GM12878 (cell line): ENCODE data around the gene OVCA2. TPM values are rescaled to one million over a fixed set of nuclear protein-coding genes. Genes with fewer than 3 reads are reported as not detected.

Source experiments
- ATAC-seq: fragments of 200-7000 bp; cut with Tn5 transposase; 3 replicates; pipeline ENCODE4 v1.9.1; 2020; ENCODE audit warnings: mild to moderate bottlenecking, moderate library complexity
- BruUV-seq: library from RNA; stranded (reverse); fragments of 400-500 nt; replicated peaks from 2 replicates; lab custom pipeline; 2021; lab: Mats Ljungman, UMichigan
- CTCF ChIA-PET: fragments of 300-600 bp; sonication (Branson Sonifier 250); formaldehyde crosslinking; extraction: SDS; loops from one replicate; lab custom pipeline; 2021; ENCODE audit warnings: inconsistent platforms; lab: Yijun Ruan, JAX
- POLR2A ChIA-PET: fragments of 350-600 bp; formaldehyde crosslinking; extraction: SDS; loops from one replicate; lab custom pipeline; 2021; ENCODE audit warnings: inconsistent platforms; lab: Charles Lee
- RAD21 ChIA-PET: fragments of 300-600 bp; sonication (Branson Sonifier 250); formaldehyde crosslinking; loops from one replicate; lab custom pipeline; 2023; ENCODE audit warnings: antibody characterized with exemption; ENCODE audit not compliant: unreplicated experiment; lab: Charles Lee
- SMC1A ChIA-PET: fragments of 300-600 bp; sonication (Branson Sonifier 250); formaldehyde crosslinking; loops from one replicate; lab custom pipeline; 2023; ENCODE audit not compliant: unreplicated experiment, uncharacterized antibody; lab: Charles Lee
- DNase-seq: peaks from one replicate; pipeline ENCODE4 v3.0.0-alpha.2; 2011; ENCODE audit warnings: low read depth, low spot score
- FAIRE-seq: peaks from 3 replicates; lab custom pipeline; 2011; peaks lifted over from hg19 to GRCh38; lab: Jason Lieb, UNC
- H2AFZ ChIP-seq: 2 replicates; pipeline ENCODE4 v1.6.0; 2011; ENCODE audit warnings: low read depth, low read length, control low read depth; ENCODE audit not compliant: control insufficient read depth
- H3K27ac ChIP-seq: 2 replicates; pipeline ENCODE4 v1.5.1; 2011; ENCODE audit warnings: control low read depth; ENCODE audit not compliant: control insufficient read depth, insufficient read depth
- H3K27me3 ChIP-seq, 2 experiments: replicated peaks in 1 of 2; 2 replicates each; pipeline versions ENCODE4 v1.6.0 to v1.6.1; 2011; ENCODE audit warnings: low read length in 1 of 2; ENCODE audit not compliant: control insufficient read depth in 2 of 2, insufficient read depth in 2 of 2
- H3K36me3 ChIP-seq, 2 experiments: 2 replicates each; pipeline ENCODE4 v1.5.1; 2011; ENCODE audit warnings: low read length in 1 of 2; ENCODE audit not compliant: control insufficient read depth in 2 of 2, insufficient read depth in 2 of 2
- H3K4me1 ChIP-seq: 2 replicates; pipeline ENCODE4 v1.6.1; 2011; ENCODE audit warnings: mild to moderate bottlenecking, low read length, moderate library complexity, mixed read lengths; ENCODE audit not compliant: control insufficient read depth, insufficient read depth
- H3K4me2 ChIP-seq: 2 replicates; pipeline ENCODE4 v1.6.0; 2011; ENCODE audit warnings: control low read depth; ENCODE audit not compliant: control insufficient read depth, insufficient read depth
- H3K4me3 ChIP-seq: fragments of 200-600 bp; sonication (generic); 2 replicates; pipeline ENCODE4 v1.5.1; 2016
- H3K79me2 ChIP-seq: 2 replicates; pipeline ENCODE4 v1.6.0; 2011; ENCODE audit warnings: low read length; ENCODE audit not compliant: control insufficient read depth, insufficient read depth
- H3K9ac ChIP-seq: 2 replicates; pipeline ENCODE4 v1.8.0; 2011; ENCODE audit warnings: low read length, control low read depth, mixed read lengths; ENCODE audit not compliant: control insufficient read depth, insufficient read depth
- H3K9me3 ChIP-seq: replicated peaks from 3 replicates; pipeline ENCODE4 v1.5.1; 2011; ENCODE audit warnings: mild to moderate bottlenecking, low read length; ENCODE audit not compliant: control insufficient read depth, insufficient read depth
- H4K20me1 ChIP-seq: 2 replicates; pipeline ENCODE4 v1.6.0; 2011; ENCODE audit not compliant: control insufficient read depth, insufficient read depth
- ASH2L ChIP-seq: fragments of 300-600, 200-600 bp; sonication (generic); IDR thresholded peaks from 2 replicates; pipeline ENCODE4 v1.6.1; 2017; ENCODE audit warnings: low read depth, mild to moderate bottlenecking, borderline replicate concordance
- BCL11A ChIP-seq: IDR thresholded peaks from 2 replicates; pipeline ENCODE4 v1.6.1; 2011; ENCODE audit warnings: low read depth, low read length
- CREB1 ChIP-seq: IDR thresholded peaks from 2 replicates; pipeline ENCODE4 v1.6.1; 2012; ENCODE audit warnings: low read depth, mild to moderate bottlenecking, inconsistent platforms
- IKZF1 ChIP-seq: fragments of 450-650 bp; conservative IDR thresholded peaks from 2 replicates; pipeline ENCODE4 v1.6.1; 2017; ENCODE audit warnings: antibody characterized with exemption, mild to moderate bottlenecking
- NFIC ChIP-seq: IDR thresholded peaks from 2 replicates; pipeline ENCODE4 v1.6.1; 2012; ENCODE audit warnings: low read depth, mild to moderate bottlenecking, inconsistent platforms, low read length, moderate library complexity
- NR2F1 ChIP-seq: fragments of 450-650 bp; conservative IDR thresholded peaks from 2 replicates; pipeline ENCODE4 v1.6.1; 2017; ENCODE audit warnings: mild to moderate bottlenecking
- POU2F2 ChIP-seq: IDR thresholded peaks from 3 replicates; pipeline ENCODE4 v1.6.1; 2011; ENCODE audit warnings: low read depth, mild to moderate bottlenecking, low read length, borderline replicate concordance
- RAD21 ChIP-seq: IDR thresholded peaks from 2 replicates; pipeline ENCODE4 v1.6.1; 2011; ENCODE audit warnings: mild to moderate bottlenecking, low read depth, low read length, moderate library complexity; ENCODE audit not compliant: insufficient read depth
- SIX5 ChIP-seq: IDR thresholded peaks from 2 replicates; pipeline ENCODE4 v1.6.1; 2011; ENCODE audit warnings: mild to moderate bottlenecking, low read depth, low read length, moderate library complexity; ENCODE audit not compliant: severe bottlenecking
- ZBED1 ChIP-seq: IDR thresholded peaks from 2 replicates; pipeline ENCODE4 v1.6.1; 2016; ENCODE audit warnings: borderline replicate concordance
- WGBS: methylation state at CpG from one replicate; pipeline ENCODE4 v1.1.6; 2016; ENCODE audit warnings: low lambda C conversion rate; ENCODE audit not compliant: insufficient replicate concordance, insufficient coverage; ENCODE audit errors: missing lambda C conversion rate; 5-methylcytosine and 5-hydroxymethylcytosine counted together
- in situ Hi-C: fragments of 300-500 bp; cut with MboI; formaldehyde crosslinking; loops from 9 replicates; pipeline ENCODE4 v1.14.3; 2018; ENCODE audit warnings: mixed read lengths
- intact Hi-C: fragments of 100-400 bp; cut with micrococcal nuclease; formaldehyde crosslinking; loops from one replicate; pipeline ENCODE4 v1.14.2; 2022; ENCODE audit not compliant: unreplicated experiment
- polyA plus RNA-seq, 11 experiments: library from polyadenylated mRNA; depleted of rRNA in 4 of 11; unstranded in 6 of 11; stranded (reverse) in 5 of 11; fragments of >200 nt; fragmentation: Nextera tagmentation in 4 of 11; fragmentation: Illumina TruSeq in 1 of 11; extraction: Ambion mirVana in 4 of 11; extraction: Trizol in 1 of 11; gene quantifications; 1 replicate in 1 of 11; 2 replicates in 10 of 11; pipeline versions ENCODE4 v1.2.1 to v1.2.3, GENCODE V29; 2011 to 2016; ENCODE audit warnings: inconsistent platforms in 2 of 11, missing spikeins in 2 of 11, low read depth in 1 of 11
- total RNA-seq, 4 experiments: library from RNA; depleted of rRNA in 3 of 4; stranded (reverse); fragments of >200 nt in 3 of 4; fragmentation: Illumina TruSeq in 1 of 4; extraction: Trizol in 1 of 4; gene quantifications; 2 replicates each; pipeline versions ENCODE4 v1.2.1 to v1.2.3, GENCODE V29; 2013 to 2021
- TF ChIP-seq, protein P1 (sequence below): fragments of 450-650 bp; IDR thresholded peaks from 2 replicates; pipeline ENCODE4 v1.6.1; 2016; ENCODE audit warnings: mild to moderate bottlenecking
- TF ChIP-seq, protein P2 (sequence below): fragments of 450-650 bp; IDR thresholded peaks from 2 replicates; pipeline ENCODE4 v1.6.1; 2017; ENCODE audit warnings: antibody characterized with exemption, mild to moderate bottlenecking, moderate library complexity
- TF ChIP-seq, protein P3 (sequence below): IDR thresholded peaks from 2 replicates; pipeline ENCODE4 v1.6.1; 2011; ENCODE audit warnings: borderline replicate concordance, low read depth, mild to moderate bottlenecking, moderate library complexity, low read length; ENCODE audit not compliant: insufficient read depth, poor library complexity, severe bottlenecking

The OVCA2 gene
- total and polyA plus RNA-seq, 10 of the 15 experiments (the other 5 are each of a cell fraction or from before 2014, with no cell fraction given) = 6.1 to 75.3 (median 40.7) TPM

DNA sequence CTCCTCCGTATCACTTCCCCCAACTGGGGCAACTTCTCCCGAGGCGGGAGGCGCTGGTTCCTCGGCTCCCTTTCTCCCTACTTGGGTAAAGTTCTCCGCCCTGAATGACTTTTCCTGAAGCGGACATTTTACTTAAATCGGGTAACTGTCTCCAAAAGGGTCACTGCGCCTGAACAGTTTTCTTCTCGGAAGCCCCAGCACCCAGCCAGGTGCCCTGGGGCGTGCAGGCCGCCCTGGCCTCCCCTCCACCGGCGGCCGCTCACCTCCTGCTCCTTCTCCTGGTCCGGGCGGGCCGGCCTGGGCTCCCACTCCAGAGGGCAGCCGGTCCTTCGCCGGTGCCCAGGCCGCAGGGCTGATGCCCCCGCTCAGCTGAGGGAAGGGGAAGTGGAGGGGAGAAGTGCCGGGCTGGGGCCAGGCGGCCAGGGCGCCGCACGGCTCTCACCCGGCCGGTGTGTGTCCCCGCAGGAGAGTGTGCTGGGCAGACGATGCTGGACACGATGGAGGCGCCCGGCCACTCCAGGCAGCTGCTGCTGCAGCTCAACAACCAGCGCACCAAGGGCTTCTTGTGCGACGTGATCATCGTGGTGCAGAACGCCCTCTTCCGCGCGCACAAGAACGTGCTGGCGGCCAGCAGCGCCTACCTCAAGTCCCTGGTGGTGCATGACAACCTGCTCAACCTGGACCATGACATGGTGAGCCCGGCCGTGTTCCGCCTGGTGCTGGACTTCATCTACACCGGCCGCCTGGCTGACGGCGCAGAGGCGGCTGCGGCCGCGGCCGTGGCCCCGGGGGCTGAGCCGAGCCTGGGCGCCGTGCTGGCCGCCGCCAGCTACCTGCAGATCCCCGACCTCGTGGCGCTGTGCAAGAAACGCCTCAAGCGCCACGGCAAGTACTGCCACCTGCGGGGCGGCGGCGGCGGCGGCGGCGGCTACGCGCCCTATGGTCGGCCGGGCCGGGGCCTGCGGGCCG, 14.7 kb downstream of the OVCA2 start (continued):
- TF ChIP-seq, protein P1, sequence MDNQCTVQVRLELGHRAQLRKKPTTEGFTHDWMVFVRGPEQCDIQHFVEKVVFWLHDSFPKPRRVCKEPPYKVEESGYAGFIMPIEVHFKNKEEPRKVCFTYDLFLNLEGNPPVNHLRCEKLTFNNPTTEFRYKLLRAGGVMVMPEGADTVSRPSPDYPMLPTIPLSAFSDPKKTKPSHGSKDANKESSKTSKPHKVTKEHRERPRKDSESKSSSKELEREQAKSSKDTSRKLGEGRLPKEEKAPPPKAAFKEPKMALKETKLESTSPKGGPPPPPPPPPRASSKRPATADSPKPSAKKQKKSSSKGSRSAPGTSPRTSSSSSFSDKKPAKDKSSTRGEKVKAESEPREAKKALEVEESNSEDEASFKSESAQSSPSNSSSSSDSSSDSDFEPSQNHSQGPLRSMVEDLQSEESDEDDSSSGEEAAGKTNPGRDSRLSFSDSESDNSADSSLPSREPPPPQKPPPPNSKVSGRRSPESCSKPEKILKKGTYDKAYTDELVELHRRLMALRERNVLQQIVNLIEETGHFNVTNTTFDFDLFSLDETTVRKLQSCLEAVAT = peak; percentile 72
- TF ChIP-seq NR2F1 = peak; percentile 37; the same call in 1 of the 2 replicates

DNA sequence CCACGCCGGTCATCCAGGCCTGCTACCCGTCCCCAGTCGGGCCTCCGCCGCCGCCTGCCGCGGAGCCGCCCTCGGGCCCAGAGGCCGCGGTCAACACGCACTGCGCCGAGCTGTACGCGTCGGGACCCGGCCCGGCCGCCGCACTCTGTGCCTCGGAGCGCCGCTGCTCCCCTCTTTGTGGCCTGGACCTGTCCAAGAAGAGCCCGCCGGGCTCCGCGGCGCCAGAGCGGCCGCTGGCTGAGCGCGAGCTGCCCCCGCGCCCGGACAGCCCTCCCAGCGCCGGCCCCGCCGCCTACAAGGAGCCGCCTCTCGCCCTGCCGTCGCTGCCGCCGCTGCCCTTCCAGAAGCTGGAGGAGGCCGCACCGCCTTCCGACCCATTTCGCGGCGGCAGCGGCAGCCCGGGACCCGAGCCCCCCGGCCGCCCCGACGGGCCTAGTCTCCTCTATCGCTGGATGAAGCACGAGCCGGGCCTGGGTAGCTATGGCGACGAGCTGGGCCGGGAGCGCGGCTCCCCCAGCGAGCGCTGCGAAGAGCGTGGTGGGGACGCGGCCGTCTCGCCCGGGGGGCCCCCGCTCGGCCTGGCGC, 15.4 kb downstream of the OVCA2 start:
- RAD21 ChIA-PET = interaction anchor here (0.5 to 8.4 kb wide), 16 partner anchors 13 to 341 kb away, joined by 3 to 271 read pairs (median 16); no protein-coding TSS in a partner anchor
- H3K4me3 ChIP-seq = peak overlapping the region; percentile 95
- intact Hi-C loops = loop anchor here (5.0 kb wide), 1 partner anchor 35 kb away; no protein-coding TSS in a partner anchor
- peaks cover 29% of the 10 kb centered on the region for H3K4me1 ChIP-seq
- no peak for FAIRE-seq
- no peak overlapping the region for H2AFZ ChIP-seq
- no peaks in the 10 kb centered on the region for H4K20me1 ChIP-seq
- peaks cover 10 to 22% of the 10 kb centered on the region in 2 experiments for H3K36me3 ChIP-seq
- in situ Hi-C loops = no loop called here
- TF ChIP-seq IKZF1 = peak; percentile 27
- TF ChIP-seq POU2F2 = no peak
- TF ChIP-seq, protein P2, sequence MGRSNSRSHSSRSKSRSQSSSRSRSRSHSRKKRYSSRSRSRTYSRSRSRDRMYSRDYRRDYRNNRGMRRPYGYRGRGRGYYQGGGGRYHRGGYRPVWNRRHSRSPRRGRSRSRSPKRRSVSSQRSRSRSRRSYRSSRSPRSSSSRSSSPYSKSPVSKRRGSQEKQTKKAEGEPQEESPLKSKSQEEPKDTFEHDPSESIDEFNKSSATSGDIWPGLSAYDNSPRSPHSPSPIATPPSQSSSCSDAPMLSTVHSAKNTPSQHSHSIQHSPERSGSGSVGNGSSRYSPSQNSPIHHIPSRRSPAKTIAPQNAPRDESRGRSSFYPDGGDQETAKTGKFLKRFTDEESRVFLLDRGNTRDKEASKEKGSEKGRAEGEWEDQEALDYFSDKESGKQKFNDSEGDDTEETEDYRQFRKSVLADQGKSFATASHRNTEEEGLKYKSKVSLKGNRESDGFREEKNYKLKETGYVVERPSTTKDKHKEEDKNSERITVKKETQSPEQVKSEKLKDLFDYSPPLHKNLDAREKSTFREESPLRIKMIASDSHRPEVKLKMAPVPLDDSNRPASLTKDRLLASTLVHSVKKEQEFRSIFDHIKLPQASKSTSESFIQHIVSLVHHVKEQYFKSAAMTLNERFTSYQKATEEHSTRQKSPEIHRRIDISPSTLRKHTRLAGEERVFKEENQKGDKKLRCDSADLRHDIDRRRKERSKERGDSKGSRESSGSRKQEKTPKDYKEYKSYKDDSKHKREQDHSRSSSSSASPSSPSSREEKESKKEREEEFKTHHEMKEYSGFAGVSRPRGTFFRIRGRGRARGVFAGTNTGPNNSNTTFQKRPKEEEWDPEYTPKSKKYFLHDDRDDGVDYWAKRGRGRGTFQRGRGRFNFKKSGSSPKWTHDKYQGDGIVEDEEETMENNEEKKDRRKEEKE = 0 out of 2 replicates have a peak, but pooled peaks have one; percentile 1
- peak; percentile 8; the same call in 1 of the 2 replicates for TF ChIP-seq NR2F1
- no peak for TF ChIP-seq ASH2L
- 0 out of 2 replicates have a peak, but pooled peaks have one; percentile 20 for TF ChIP-seq ZBED1
- TF ChIP-seq BCL11A = no peak
- no peak for TF ChIP-seq SIX5
- TF ChIP-seq, protein P3, sequence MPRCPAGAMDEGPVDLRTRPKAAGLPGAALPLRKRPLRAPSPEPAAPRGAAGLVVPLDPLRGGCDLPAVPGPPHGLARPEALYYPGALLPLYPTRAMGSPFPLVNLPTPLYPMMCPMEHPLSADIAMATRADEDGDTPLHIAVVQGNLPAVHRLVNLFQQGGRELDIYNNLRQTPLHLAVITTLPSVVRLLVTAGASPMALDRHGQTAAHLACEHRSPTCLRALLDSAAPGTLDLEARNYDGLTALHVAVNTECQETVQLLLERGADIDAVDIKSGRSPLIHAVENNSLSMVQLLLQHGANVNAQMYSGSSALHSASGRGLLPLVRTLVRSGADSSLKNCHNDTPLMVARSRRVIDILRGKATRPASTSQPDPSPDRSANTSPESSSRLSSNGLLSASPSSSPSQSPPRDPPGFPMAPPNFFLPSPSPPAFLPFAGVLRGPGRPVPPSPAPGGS = peak; percentile 6
- TF ChIP-seq NFIC = no peak
- TF ChIP-seq CREB1 = no peak
- TF ChIP-seq RAD21 = no peak
- BruUV-seq = no TSS peak
- H3K27me3 ChIP-seq = no peaks in the 10 kb centered on the region
- SMC1A ChIA-PET = interaction anchor here (0.8 to 8.6 kb wide), 19 partner anchors 12 to 229 kb away, joined by 3 to 141 read pairs (median 6); no protein-coding TSS in a partner anchor
- no peak for ATAC-seq
- H3K9ac ChIP-seq = peak overlapping the region; percentile 80; the same call in 1 of the 2 replicates
- DNase-seq = no peak
- POLR2A ChIA-PET = interaction anchor here (0.9 to 6.7 kb wide), 17 partner anchors 12 to 210 kb away, joined by 3 to 61 read pairs (median 5); no protein-coding TSS in a partner anchor
- CTCF ChIA-PET = interaction anchor here (0.7 to 8.4 kb wide), 20 partner anchors 12 to 336 kb away, joined by 3 to 265 read pairs (median 13); partner anchors contain the start of genes SMG6 and SRR
- H3K79me2 ChIP-seq = peaks cover 59% of the 10 kb centered on the region
- peak overlapping the region; percentile 84 for H3K27ac ChIP-seq
- 29% methylated on average over 68 of the region's 81 CpGs for WGBS
- H3K4me2 ChIP-seq = peak overlapping the region; percentile 81
- H3K9me3 ChIP-seq = no peaks in the 10 kb centered on the region; the same call in 2 of the 3 replicates
